ENCODE measurements around the gene ISLR2.

ISLR2 gene

GRCh38 chr15:74176262-74177214 is 46.2 kb downstream of the ISLR2 start:
- no peak for DNase-seq (ENCODE audit: low read depth)

GRCh38 chr15:74178326-74179100 is 48.1 kb downstream of the ISLR2 start:
- DNase-seq (ENCODE audit: low read depth) = no peak

- DNase-seq (ENCODE audit: low read depth) = peak; percentile 94
Observed at GRCh38 chr15:74179101-74179841, 48.9 kb downstream of the ISLR2 start.

GRCh38 chr15:74179983-74180880 is 49.8 kb downstream of the ISLR2 start:
- DNase-seq (ENCODE audit: low read depth) = no peak

GRCh38 chr15:74180881-74181602 is 50.7 kb downstream of the ISLR2 start:
- no peak for DNase-seq (ENCODE audit: low read depth)

GRCh38 chr15:74182131-74182530 is 51.7 kb downstream of the ISLR2 start:
- DNase-seq (ENCODE audit: low read depth) = no peak

- DNase-seq (ENCODE audit: low read depth) = no peak
Observed at GRCh38 chr15:74184582-74185091, 54.3 kb downstream of the ISLR2 start.

GRCh38 chr15:74185710-74186348 is 55.4 kb downstream of the ISLR2 start:
- no peak for DNase-seq (ENCODE audit: low read depth)
